K562 (cell line): ENCODE results near the gene HNRNPA3. TPM values are rescaled to one million over a fixed set of nuclear protein-coding genes. Genes with fewer than 3 reads are reported as not detected.

Source experiments
- ATF4 ChIP-seq: fragments of 450-650 bp; formaldehyde crosslinking; IDR thresholded peaks from 2 replicates; pipeline ENCODE4 v1.4.0; 2022; ENCODE audit warnings: mild to moderate bottlenecking, moderate library complexity
- DMBX1 ChIP-seq: fragments of 250-450 bp; sonication (Bioruptor Pico); IDR thresholded peaks from 2 replicates; pipeline ENCODE4 v1.8.0; 2022; ENCODE audit warnings: inconsistent platforms, mild to moderate bottlenecking, moderate library complexity, borderline replicate concordance
- ELF4 ChIP-seq: fragments of 450-650 bp; formaldehyde crosslinking; IDR thresholded peaks from 2 replicates; pipeline ENCODE4 v1.4.0; 2022; ENCODE audit warnings: missing genetic modification characterization
- ETS2 ChIP-seq: IDR thresholded peaks from 2 replicates; pipeline ENCODE4 v1.6.1; 2016; ENCODE audit warnings: borderline replicate concordance, missing genetic modification characterization, mild to moderate bottlenecking, moderate library complexity, missing compliant biosample characterization; ENCODE audit not compliant: poor library complexity, severe bottlenecking
- GTF2E2 ChIP-seq: fragments of 200-800 bp; sonication (Bioruptor generic); IDR thresholded peaks from 2 replicates; pipeline ENCODE4 v1.6.1; 2016; ENCODE audit warnings: missing genetic modification characterization, missing compliant biosample characterization
- HMGN3 ChIP-seq: IDR thresholded peaks from 2 replicates; pipeline ENCODE4 v1.6.1; 2011; ENCODE audit warnings: borderline replicate concordance, low read depth, mild to moderate bottlenecking, mixed read lengths, low read length; ENCODE audit not compliant: insufficient read length; ENCODE audit errors: extremely low read depth
- IRF2 ChIP-seq: sonication (generic); formaldehyde crosslinking; IDR thresholded peaks from 2 replicates; pipeline ENCODE4 v1.8.1; 2022; ENCODE audit warnings: mild to moderate bottlenecking, missing genetic modification reagents
- JUN ChIP-seq, 2 experiments: sonication (generic) in 1 of 2; formaldehyde crosslinking in 1 of 2; IDR thresholded peaks; 2 replicates each; pipeline versions ENCODE4 v1.6.1 to v1.8.0; 2012 to 2022; ENCODE audit warnings: borderline replicate concordance in 2 of 2, mild to moderate bottlenecking in 2 of 2, improper control_type of control experiment in 1 of 2, low read depth in 1 of 2, low read length in 1 of 2, missing genetic modification reagents in 1 of 2
- MAZ ChIP-seq, 2 experiments: fragments of 450-650 bp in 1 of 2; sonication (generic) in 1 of 2; formaldehyde crosslinking; IDR thresholded peaks in 1 of 2; conservative IDR thresholded peaks in 1 of 2; 2 replicates each; pipeline versions ENCODE4 v1.4.0 to v1.5.0; 2020; ENCODE audit warnings: mild to moderate bottlenecking in 1 of 2, missing genetic modification reagents in 1 of 2
- MBD1 ChIP-seq: fragments of 250-450 bp; sonication (Bioruptor Pico); IDR thresholded peaks from 2 replicates; pipeline ENCODE4 v1.8.0; 2022; ENCODE audit warnings: inconsistent platforms
- MNT ChIP-seq, 2 experiments: fragments of 450-650 bp; conservative IDR thresholded peaks; 2 replicates each; pipeline ENCODE4 v1.6.1; 2017; ENCODE audit warnings: mild to moderate bottlenecking in 2 of 2, moderate library complexity in 2 of 2
- MYNN ChIP-seq, 2 experiments: sonication (generic); formaldehyde crosslinking in 1 of 2; IDR thresholded peaks; 2 replicates each; pipeline versions ENCODE4 v1.5.0 to v1.6.1; 2016 to 2020; ENCODE audit warnings: antibody characterized with exemption in 1 of 2, missing genetic modification reagents in 1 of 2
- NONO ChIP-seq, 2 experiments: fragments of 200-400 bp in 1 of 2; fragments of 450-650 bp in 1 of 2; formaldehyde crosslinking in 1 of 2; IDR thresholded peaks; 2 replicates each; pipeline ENCODE4 v1.6.1; 2017; ENCODE audit warnings: low read depth in 2 of 2, mild to moderate bottlenecking in 2 of 2, moderate library complexity in 2 of 2, low read length in 1 of 2
- POLR2G ChIP-seq: fragments of 200-400 bp; formaldehyde crosslinking; IDR thresholded peaks from 2 replicates; pipeline ENCODE4 v1.6.1; 2017; ENCODE audit warnings: low read depth, mild to moderate bottlenecking, antibody characterized with exemption, low read length, moderate library complexity
- POLR3G ChIP-seq: IDR thresholded peaks from 2 replicates; pipeline ENCODE4 v1.6.1; 2011; ENCODE audit not compliant: insufficient read length, insufficient replicate concordance; ENCODE audit errors: extremely low read depth
- TAF7 ChIP-seq: fragments of 450-650 bp; IDR thresholded peaks from 2 replicates; pipeline ENCODE4 v1.6.1; 2016; ENCODE audit warnings: missing genetic modification characterization, missing compliant biosample characterization
- ZNF232 ChIP-seq: sonication (generic); formaldehyde crosslinking; IDR thresholded peaks from 2 replicates; pipeline ENCODE4 v1.8.0; 2022; ENCODE audit warnings: mild to moderate bottlenecking, missing genetic modification reagents
- polyA plus RNA-seq, 8 experiments: library from polyadenylated mRNA; depleted of rRNA in 4 of 8; stranded (reverse) in 5 of 8; unstranded in 3 of 8; fragments of >200 nt; fragmentation: Nextera tagmentation in 2 of 8; fragmentation: Illumina TruSeq in 1 of 8; extraction: Ambion mirVana in 2 of 8; extraction: Trizol in 1 of 8; gene quantifications; 2 replicates each; pipeline versions ENCODE4 v1.2.1 to v1.2.3, GENCODE V29; 2011 to 2014; ENCODE audit warnings: inconsistent platforms in 1 of 8, missing spikeins in 1 of 8
- total RNA-seq, 7 experiments: library from RNA; depleted of rRNA in 6 of 7; stranded (reverse); fragments of >200 nt in 6 of 7; fragmentation: Illumina TruSeq in 2 of 7; extraction: Trizol in 2 of 7; gene quantifications; 2 replicates each; pipeline versions ENCODE4 v1.2.1 to v1.2.3, GENCODE V29; 2011 to 2021; ENCODE audit warnings: low replicate concordance in 1 of 7
- TF ChIP-seq, protein P1 (sequence below): fragments of 250-450 bp; sonication (Bioruptor Pico); IDR thresholded peaks from 2 replicates; pipeline ENCODE4 v1.8.0; 2021; ENCODE audit warnings: borderline replicate concordance, mild to moderate bottlenecking, moderate library complexity; ENCODE audit not compliant: poor library complexity, severe bottlenecking

The HNRNPA3 gene
- total and polyA plus RNA-seq, 9 of the 15 experiments (the other 6 are each of a cell fraction or from before 2014, with no cell fraction given) = 72.8 to 428 (median 192) TPM

GRCh38 chr2:177212891-177213856 lies 580 bp downstream of the HNRNPA3 start (continued):
- no peak for TF ChIP-seq MBD1 (CRISPR knock-in tag)
- peak; percentile 63 for TF ChIP-seq ATF4
- 0 out of 2 replicates have a peak, but pooled peaks have one; percentile 47 for TF ChIP-seq DMBX1 (CRISPR knock-in tag)
- TF ChIP-seq TAF7 (tag) = peak; percentile 64; the same call in 1 of the 2 replicates
- TF ChIP-seq, protein P1, sequence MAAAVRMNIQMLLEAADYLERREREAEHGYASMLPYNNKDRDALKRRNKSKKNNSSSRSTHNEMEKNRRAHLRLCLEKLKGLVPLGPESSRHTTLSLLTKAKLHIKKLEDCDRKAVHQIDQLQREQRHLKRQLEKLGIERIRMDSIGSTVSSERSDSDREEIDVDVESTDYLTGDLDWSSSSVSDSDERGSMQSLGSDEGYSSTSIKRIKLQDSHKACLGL (CRISPR knock-in tag) = no peak
- no peak for TF ChIP-seq POLR3G
- TF ChIP-seq MAZ (CRISPR knock-in tag; conservative IDR thresholded peaks at IDR 0.05 in 1 of 2, IDR thresholded peaks at IDR 0.05 in 1 of 2) = peak; percentile 64 to 95
- peak; percentile 76; the same call in 1 of the 2 replicates for TF ChIP-seq GTF2E2 (tag)
- 0 out of 2 replicates have a peak, but pooled peaks have one; percentile 60 for TF ChIP-seq ELF4 (CRISPR knock-in tag)
- no peak for TF ChIP-seq IRF2 (CRISPR knock-in tag)
- peak; percentile 90 for TF ChIP-seq HMGN3
- TF ChIP-seq MNT (conservative IDR thresholded peaks at IDR 0.05) = peak; percentile 37 to 81
- peak; percentile 56 to 89; a peak in 2 of 4 replicates for TF ChIP-seq NONO (IDR thresholded peaks at IDR 0.05; ENCODE audit: low read depth in 2 of 2, low read length in 1 of 2)
- TF ChIP-seq POLR2G = peak; percentile 96
- TF ChIP-seq ETS2 = no peak
- TF ChIP-seq JUN (IDR thresholded peaks at IDR 0.05; ENCODE audit: borderline replicate concordance, low read depth, low read length) = peak; percentile 3; the same call in 1 of the 2 replicates
- TF ChIP-seq JUN (CRISPR knock-in tag; IDR thresholded peaks at IDR 0.05; ENCODE audit: borderline replicate concordance) = peak; percentile 61; the same call in 1 of the 2 replicates
- TF ChIP-seq ZNF232 = 0 out of 2 replicates have a peak, but pooled peaks have one; percentile 28
- no peak for TF ChIP-seq MYNN (IDR thresholded peaks at IDR 0.05)
- TF ChIP-seq MYNN (CRISPR knock-in tag; IDR thresholded peaks at IDR 0.05) = no peak
